Pancreas (tissue), 10 donors: ENCODE data around the gene ISL2. TPM values are rescaled to one million over a fixed set of nuclear protein-coding genes. Genes with fewer than 3 reads are reported as not detected.

Source experiments
- ATAC-seq, 4 donors: fragments of 200-7000 bp; cut with Tn5 transposase; one replicate each; pipeline versions ENCODE4 v1.8.0 to v1.9.1; 2020; ENCODE audit warnings: mild to moderate bottlenecking in 4 of 4, moderate library complexity in 4 of 4
- DNase-seq, 6 donors: peaks; one replicate each; pipeline ENCODE4 v3.0.0-alpha.2; 2020
- FAIRE-seq: peaks from 2 replicates; lab custom pipeline; 2012; peaks lifted over from hg19 to GRCh38; lab: Jason Lieb, UNC
- H3K27ac ChIP-seq, 4 donors: fragments of 200-600 bp; sonication (generic); 1 replicate in 3 of 4; 2 replicates in 1 of 4; pipeline versions ENCODE4 v1.5.0 to v1.8.0; 2020
- H3K27me3 ChIP-seq, 4 donors: fragments of 200-600 bp; one replicate each; pipeline ENCODE4 v1.8.0; 2021
- H3K36me3 ChIP-seq, 3 donors: fragments of 200-600 bp; sonication (generic) in 1 of 3; one replicate each; pipeline versions ENCODE4 v1.5.0 to v1.8.0; 2020 to 2021
- H3K4me1 ChIP-seq, 3 donors: fragments of 200-600 bp; one replicate each; pipeline ENCODE4 v1.8.0; 2021
- H3K4me3 ChIP-seq, 4 donors: fragments of 200-600 bp; sonication (generic) in 2 of 4; one replicate each; pipeline versions ENCODE4 v1.5.0 to v1.8.0; 2020 to 2021
- H3K9me3 ChIP-seq, 4 donors: fragments of 200-600 bp; one replicate each; pipeline ENCODE4 v1.8.0; 2021
- CTCF ChIP-seq, 4 donors: fragments of 200-600 bp; sonication (generic) in 3 of 4; IDR thresholded peaks; one replicate each; pipeline versions ENCODE4 v1.5.0 to v1.8.0; 2021; ENCODE audit warnings: antibody characterized with exemption in 4 of 4
- WGBS, 2 donors: extraction: QIAGEN DNeasy Blood & Tissue Kit; methylation state at CpG; one replicate each; pipeline ENCODE4 v1.1.7; 2013; 5-methylcytosine and 5-hydroxymethylcytosine counted together
- intact Hi-C, 3 donors: fragments of 100-400 bp; cut with DNase I; formaldehyde crosslinking; loops; one replicate each; pipeline versions ENCODE4 v1.11.1 to v1.14.2; 2022
- polyA plus RNA-seq, 2 donors: library from polyadenylated mRNA; stranded (reverse); fragments of 200-250 nt; gene quantifications; one replicate each; pipeline ENCODE4 v1.2.3, GENCODE V29; 2013
- total RNA-seq, 6 donors: library from RNA; stranded (reverse); fragmentation: NEBNext Ultra II Directional in 4 of 6; extraction: Animal tissue kit (Norgen Biotek cat#: 25700) in 4 of 6; gene quantifications; one replicate each; pipeline versions ENCODE4 v1.2.1 to v1.2.4, GENCODE V29; 2021 to 2023
- donor health status: healthy with polysubstance abuse.
- donor health status: DM: no; HTN: no; CAD: no; lungs with moderate emphysema.
- donor health status: DM: no; HTN: no; CAD: no.
- donor health status: control.
- donor health status: control.
- donor health status: Bipolar disorder and iron deficiency.
- donor health status: DM: yes; HTN: yes; CAD: no.
- donor health status: DM: no; HTN: no; CAD: no.
- donor health status: DM: no; HTN: no; CAD: no.
- donor health status: DM: yes; HTN: yes; CAD: no.

ISL2 gene
- total and polyA plus RNA-seq, 8 donors = 0.11 to 0.41 (median 0.16) TPM; not detected in 5

- DNase-seq = no peak
- 76 to 77% methylated on average over 11 of the region's 11 CpGs for WGBS, 2 donors
- H3K27me3 ChIP-seq = no peaks in the 10 kb centered on the region
- no peak overlapping the region for H3K27ac ChIP-seq
- H3K36me3 ChIP-seq = no peaks in the 10 kb centered on the region
- intact Hi-C loops = no loop called here
- FAIRE-seq = no peak
- ATAC-seq = peak in 1 of 4 donors; percentile 30
- no peak overlapping the region for H3K4me3 ChIP-seq
- no peaks in the 10 kb centered on the region for H3K4me1 ChIP-seq
- TF ChIP-seq CTCF (IDR thresholded peaks at IDR 0.05) = no peak
- H3K9me3 ChIP-seq = no peaks in the 10 kb centered on the region
These were observed 31.6 kb downstream of the ISL2 start for GRCh38 chr15:76368122-76368621.

- H3K4me3 ChIP-seq = no peak overlapping the region
- ATAC-seq = no peak
- WGBS, 2 donors = 95 to 100% methylated on average over 3 of the region's 3 CpGs
- no peak for TF ChIP-seq CTCF (IDR thresholded peaks at IDR 0.05)
- DNase-seq = no peak
- no peak overlapping the region for H3K27ac ChIP-seq
- no peak for FAIRE-seq
- no peaks in the 10 kb centered on the region for H3K4me1 ChIP-seq
- intact Hi-C loops = no loop called here
- H3K9me3 ChIP-seq = no peaks in the 10 kb centered on the region
- H3K36me3 ChIP-seq = peaks cover 0 to 5% (median 0%) of the 10 kb centered on the region in 3 donors
- H3K27me3 ChIP-seq = no peaks in the 10 kb centered on the region
These were observed 39.5 kb downstream of the ISL2 start for GRCh38 chr15:76376029-76376428.

GRCh38 chr15:76376816-76377215, 40.2 kb downstream of the ISL2 start:
- no peaks in the 10 kb centered on the region for H3K9me3 ChIP-seq
- no peak for FAIRE-seq
- intact Hi-C loops = no loop called here
- no peaks in the 10 kb centered on the region for H3K4me1 ChIP-seq
- no peak for TF ChIP-seq CTCF (IDR thresholded peaks at IDR 0.05)
- no peaks in the 10 kb centered on the region for H3K27me3 ChIP-seq
- no peak for ATAC-seq
- H3K36me3 ChIP-seq = peaks cover 0 to 5% (median 0%) of the 10 kb centered on the region in 3 donors
- no peak for DNase-seq
- H3K4me3 ChIP-seq = no peak overlapping the region
- 93 to 94% methylated on average over 8 of the region's 8 CpGs for WGBS, 2 donors
- H3K27ac ChIP-seq = no peak overlapping the region

GRCh38 chr15:76377217-76377616, 40.6 kb downstream of the ISL2 start:
- Histone ChIP-seq H3K27ac (no peak overlapping the region), H3K27me3 (no peaks in the 10 kb centered on the region), H3K9me3 (no peaks in the 10 kb centered on the region), H3K4me1 (no peaks in the 10 kb centered on the region), H3K4me3 (no peak overlapping the region), H3K36me3 (peaks cover 0 to 5% (median 0%) of the 10 kb centered on the region in 3 donors)
- WGBS, 2 donors = 48 to 52% methylated on average over 2 of the region's 2 CpGs
- ATAC-seq (peak in 2 of 4 donors; percentile 29 to 34), DNase-seq (no peak), FAIRE-seq (no peak)
- intact Hi-C loops = no loop called here
- no peak for TF ChIP-seq CTCF (IDR thresholded peaks at IDR 0.05)

- no peak for TF ChIP-seq CTCF (IDR thresholded peaks at IDR 0.05)
- Histone ChIP-seq H3K9me3 (no peaks in the 10 kb centered on the region), H3K27me3 (no peaks in the 10 kb centered on the region), H3K4me1 (no peaks in the 10 kb centered on the region), H3K36me3 (peaks cover 0 to 5% (median 0%) of the 10 kb centered on the region in 3 donors), H3K4me3 (no peak overlapping the region), H3K27ac (no peak overlapping the region)
- DNase-seq (no peak), FAIRE-seq (no peak), ATAC-seq (no peak)
- intact Hi-C loops = no loop called here
These were observed 41.2 kb downstream of the ISL2 start for GRCh38 chr15:76377751-76378150.
